Anterior cingulate cortex (tissue), 58 donors: ENCODE measurements around the gene PDZD2.
"Not testable (repeated sequence)": the region's sequence is repeated elsewhere in the genome, so short reads cannot be mapped to it uniquely, and the experiment has no call there.

Experiments used
- DNase-seq, 58 donors: peaks; one replicate each; lab custom pipeline; 2025; lab: John Stamatoyannopoulos, UW

The PDZD2 gene

GRCh38 chr5:31987985-31988710, 349.2 kb downstream of the PDZD2 start:
- DNase-seq = no peak

GRCh38 chr5:31990081-31990650, 351.2 kb downstream of the PDZD2 start:
- DNase-seq = no peak

GRCh38 chr5:31990701-31991110, 351.8 kb downstream of the PDZD2 start:
- DNase-seq = no peak

- DNase-seq = no peak
Measured at GRCh38 chr5:31992377-31992776, 353.4 kb downstream of the PDZD2 start.

- DNase-seq = no peak
Measured at GRCh38 chr5:31993165-31993961, 354.4 kb downstream of the PDZD2 start.

- DNase-seq = no peak
Measured at GRCh38 chr5:31995006-31995405, 356.1 kb downstream of the PDZD2 start.

- DNase-seq = no peak
Measured at GRCh38 chr5:31995714-31996113, 356.8 kb downstream of the PDZD2 start.

- DNase-seq = no peak
Measured at GRCh38 chr5:31996909-31997308, 358.0 kb downstream of the PDZD2 start.

- no peak for DNase-seq
Measured at GRCh38 chr5:31999470-31999869, 360.5 kb downstream of the PDZD2 start.

GRCh38 chr5:32000731-32001130, 361.8 kb downstream of the PDZD2 start:
- DNase-seq = no peak

- no peak for DNase-seq
Measured at GRCh38 chr5:32001284-32001683, 362.4 kb downstream of the PDZD2 start.

- DNase-seq = no peak
Measured at GRCh38 chr5:32001707-32002106, 362.8 kb downstream of the PDZD2 start.

- no peak for DNase-seq
Measured at GRCh38 chr5:32002755-32003154, 363.8 kb downstream of the PDZD2 start.

GRCh38 chr5:32003981-32004380, 365.1 kb downstream of the PDZD2 start:
- no peak for DNase-seq

GRCh38 chr5:32004404-32004803, 365.5 kb downstream of the PDZD2 start:
- DNase-seq = no peak

GRCh38 chr5:32008746-32009145, 369.8 kb downstream of the PDZD2 start:
- DNase-seq = no peak

- DNase-seq = peak in 22 of 58 donors; percentile 4 to 45 (median 15)
Measured at GRCh38 chr5:32013658-32014057, 374.7 kb downstream of the PDZD2 start.

- no peak for DNase-seq
Measured at GRCh38 chr5:32014096-32014745, 375.3 kb downstream of the PDZD2 start.

GRCh38 chr5:32015262-32015661, 376.3 kb downstream of the PDZD2 start:
- not testable (repeated sequence) for DNase-seq

GRCh38 chr5:32017692-32018367, 378.9 kb downstream of the PDZD2 start:
- DNase-seq = peak in 18 of 58 donors; percentile 7 to 69 (median 25)
